GM12878 (cell line): Measurements from ENCODE around the gene ATP6V0E1. TPM values are rescaled to one million over a fixed set of nuclear protein-coding genes. Genes with fewer than 3 reads are reported as not detected.

Experiments used
- ATAC-seq: fragments of 200-7000 bp; cut with Tn5 transposase; 3 replicates; pipeline ENCODE4 v1.9.1; 2020; ENCODE audit warnings: mild to moderate bottlenecking, moderate library complexity
- BruUV-seq: library from RNA; stranded (reverse); fragments of 400-500 nt; replicated peaks from 2 replicates; lab custom pipeline; 2021; lab: Mats Ljungman, UMichigan
- CTCF ChIA-PET: fragments of 300-600 bp; sonication (Branson Sonifier 250); formaldehyde crosslinking; extraction: SDS; loops from one replicate; lab custom pipeline; 2021; ENCODE audit warnings: inconsistent platforms; lab: Yijun Ruan, JAX
- POLR2A ChIA-PET: fragments of 350-600 bp; formaldehyde crosslinking; extraction: SDS; loops from one replicate; lab custom pipeline; 2021; ENCODE audit warnings: inconsistent platforms; lab: Charles Lee
- RAD21 ChIA-PET: fragments of 300-600 bp; sonication (Branson Sonifier 250); formaldehyde crosslinking; loops from one replicate; lab custom pipeline; 2023; ENCODE audit warnings: antibody characterized with exemption; ENCODE audit not compliant: unreplicated experiment; lab: Charles Lee
- SMC1A ChIA-PET: fragments of 300-600 bp; sonication (Branson Sonifier 250); formaldehyde crosslinking; loops from one replicate; lab custom pipeline; 2023; ENCODE audit not compliant: unreplicated experiment, uncharacterized antibody; lab: Charles Lee
- DNase-seq: peaks from one replicate; pipeline ENCODE4 v3.0.0-alpha.2; 2011; ENCODE audit warnings: low read depth, low spot score
- FAIRE-seq: peaks from 3 replicates; lab custom pipeline; 2011; peaks lifted over from hg19 to GRCh38; lab: Jason Lieb, UNC
- H2AFZ ChIP-seq: 2 replicates; pipeline ENCODE4 v1.6.0; 2011; ENCODE audit warnings: low read depth, low read length, control low read depth; ENCODE audit not compliant: control insufficient read depth
- H3K27ac ChIP-seq: 2 replicates; pipeline ENCODE4 v1.5.1; 2011; ENCODE audit warnings: control low read depth; ENCODE audit not compliant: control insufficient read depth, insufficient read depth
- H3K27me3 ChIP-seq, 2 experiments: replicated peaks in 1 of 2; 2 replicates each; pipeline versions ENCODE4 v1.6.0 to v1.6.1; 2011; ENCODE audit warnings: low read length in 1 of 2; ENCODE audit not compliant: control insufficient read depth in 2 of 2, insufficient read depth in 2 of 2
- H3K36me3 ChIP-seq, 2 experiments: 2 replicates each; pipeline ENCODE4 v1.5.1; 2011; ENCODE audit warnings: low read length in 1 of 2; ENCODE audit not compliant: control insufficient read depth in 2 of 2, insufficient read depth in 2 of 2
- H3K4me1 ChIP-seq: 2 replicates; pipeline ENCODE4 v1.6.1; 2011; ENCODE audit warnings: mild to moderate bottlenecking, low read length, moderate library complexity, mixed read lengths; ENCODE audit not compliant: control insufficient read depth, insufficient read depth
- H3K4me2 ChIP-seq: 2 replicates; pipeline ENCODE4 v1.6.0; 2011; ENCODE audit warnings: control low read depth; ENCODE audit not compliant: control insufficient read depth, insufficient read depth
- H3K4me3 ChIP-seq: fragments of 200-600 bp; sonication (generic); 2 replicates; pipeline ENCODE4 v1.5.1; 2016
- H3K79me2 ChIP-seq: 2 replicates; pipeline ENCODE4 v1.6.0; 2011; ENCODE audit warnings: low read length; ENCODE audit not compliant: control insufficient read depth, insufficient read depth
- H3K9ac ChIP-seq: 2 replicates; pipeline ENCODE4 v1.8.0; 2011; ENCODE audit warnings: low read length, control low read depth, mixed read lengths; ENCODE audit not compliant: control insufficient read depth, insufficient read depth
- H3K9me3 ChIP-seq: replicated peaks from 3 replicates; pipeline ENCODE4 v1.5.1; 2011; ENCODE audit warnings: mild to moderate bottlenecking, low read length; ENCODE audit not compliant: control insufficient read depth, insufficient read depth
- H4K20me1 ChIP-seq: 2 replicates; pipeline ENCODE4 v1.6.0; 2011; ENCODE audit not compliant: control insufficient read depth, insufficient read depth
- E4F1 ChIP-seq: fragments of 450-650 bp; IDR thresholded peaks from 2 replicates; pipeline ENCODE4 v1.6.1; 2018; ENCODE audit warnings: borderline replicate concordance, mild to moderate bottlenecking; ENCODE audit not compliant: partially characterized antibody
- IKZF2 ChIP-seq, 2 experiments: fragments of 450-650 bp; IDR thresholded peaks; 2 replicates each; pipeline ENCODE4 v1.6.1; 2017; ENCODE audit warnings: mild to moderate bottlenecking in 2 of 2, moderate library complexity in 2 of 2
- IRF4 ChIP-seq: IDR thresholded peaks from 2 replicates; pipeline ENCODE4 v1.6.1; 2011; ENCODE audit warnings: low read depth, low read length
- SKIL ChIP-seq: fragments of 450-650 bp; IDR thresholded peaks from 2 replicates; pipeline ENCODE4 v1.6.1; 2017; ENCODE audit warnings: mild to moderate bottlenecking, low read depth, inconsistent platforms; ENCODE audit not compliant: poor library complexity, severe bottlenecking
- SMAD5 ChIP-seq: IDR thresholded peaks from 2 replicates; pipeline ENCODE4 v1.6.1; 2016; ENCODE audit warnings: antibody characterized with exemption, low read depth
- TARDBP ChIP-seq: IDR thresholded peaks from 2 replicates; pipeline ENCODE4 v1.6.1; 2016; ENCODE audit warnings: borderline replicate concordance
- WGBS: methylation state at CpG from one replicate; pipeline ENCODE4 v1.1.6; 2016; ENCODE audit warnings: low lambda C conversion rate; ENCODE audit not compliant: insufficient replicate concordance, insufficient coverage; ENCODE audit errors: missing lambda C conversion rate; 5-methylcytosine and 5-hydroxymethylcytosine counted together
- in situ Hi-C: fragments of 300-500 bp; cut with MboI; formaldehyde crosslinking; loops from 9 replicates; pipeline ENCODE4 v1.14.3; 2018; ENCODE audit warnings: mixed read lengths
- intact Hi-C: fragments of 100-400 bp; cut with micrococcal nuclease; formaldehyde crosslinking; loops from one replicate; pipeline ENCODE4 v1.14.2; 2022; ENCODE audit not compliant: unreplicated experiment
- polyA plus RNA-seq, 11 experiments: library from polyadenylated mRNA; depleted of rRNA in 4 of 11; unstranded in 6 of 11; stranded (reverse) in 5 of 11; fragments of >200 nt; fragmentation: Nextera tagmentation in 4 of 11; fragmentation: Illumina TruSeq in 1 of 11; extraction: Ambion mirVana in 4 of 11; extraction: Trizol in 1 of 11; gene quantifications; 1 replicate in 1 of 11; 2 replicates in 10 of 11; pipeline versions ENCODE4 v1.2.1 to v1.2.3, GENCODE V29; 2011 to 2016; ENCODE audit warnings: inconsistent platforms in 2 of 11, missing spikeins in 2 of 11, low read depth in 1 of 11
- total RNA-seq, 4 experiments: library from RNA; depleted of rRNA in 3 of 4; stranded (reverse); fragments of >200 nt in 3 of 4; fragmentation: Illumina TruSeq in 1 of 4; extraction: Trizol in 1 of 4; gene quantifications; 2 replicates each; pipeline versions ENCODE4 v1.2.1 to v1.2.3, GENCODE V29; 2013 to 2021

ATP6V0E1 gene
- total and polyA plus RNA-seq, 10 of the 15 experiments (the other 5 are each of a cell fraction or from before 2014, with no cell fraction given): 143 to 787 (median 306) TPM

GRCh38 chr5:172999372-172999973, 15.9 kb downstream of the ATP6V0E1 start (continued):
- TF ChIP-seq E4F1 (no peak), IRF4 (no peak)

GRCh38 chr5:172999974-173000373, 16.4 kb downstream of the ATP6V0E1 start:
- H3K4me1 ChIP-seq: peaks cover 19% of the 10 kb centered on the region
- no TSS peak for BruUV-seq
- DNase-seq (no peak), ATAC-seq (no peak), FAIRE-seq (no peak)
- H3K9ac ChIP-seq: no peak overlapping the region
- no peak overlapping the region for H3K27ac ChIP-seq
- no peaks in the 10 kb centered on the region for H3K9me3 ChIP-seq
- H3K4me3 ChIP-seq: no peak overlapping the region
- SMC1A ChIA-PET: interaction anchor here (1.0 to 1.5 kb wide), 3 partner anchors 11 to 35 kb away, joined by 3 to 5 read pairs (median 5); partner anchors contain the start of gene ATP6V0E1
- WGBS: 89% methylated on average over 1 of the region's 1 CpG
- TF ChIP-seq SMAD5 (no peak), TARDBP (no peak), IKZF2 (IDR thresholded peaks at IDR 0.05) (no peak), SKIL (no peak)
- RAD21 ChIA-PET: no interaction called here
- H2AFZ ChIP-seq: no peak overlapping the region
- peaks cover 2 to 19% of the 10 kb centered on the region in 2 experiments for H3K36me3 ChIP-seq
- H3K27me3 ChIP-seq: no peaks in the 10 kb centered on the region
- in situ Hi-C loops: no loop called here
- intact Hi-C loops: no loop called here
- CTCF ChIA-PET: interaction anchor here (0.6 kb wide), 1 partner anchor 13 kb away, joined by 3 read pairs; no protein-coding TSS in a partner anchor
- H3K79me2 ChIP-seq: peaks cover 68% of the 10 kb centered on the region
- no peak overlapping the region for H3K4me2 ChIP-seq
- POLR2A ChIA-PET: interaction anchor here (1.0 kb wide), 1 partner anchor 8 kb away, joined by 3 read pairs; no protein-coding TSS in a partner anchor
- H4K20me1 ChIP-seq: peaks cover 7% of the 10 kb centered on the region; the same call in 1 of the 2 replicates
